ENCODE measurements around the gene C19orf53. TPM values are rescaled to one million over a fixed set of nuclear protein-coding genes. Genes with fewer than 3 reads are reported as not detected.

The C19orf53 gene
- total and polyA plus RNA-seq, 9 of the 15 experiments (the other 6 are each of a cell fraction or from before 2014, with no cell fraction given): 98.5 to 441 (median 164) TPM

GRCh38 chr19:13731147-13731964 lies 42.9 kb upstream of the C19orf53 start (continued):
- TF ChIP-seq CBX1 (IDR thresholded peaks at IDR 0.05; ENCODE audit: low read depth): no peak
- no peak for TF ChIP-seq BRF1 (IDR thresholded peaks at IDR 0.05; ENCODE audit: borderline replicate concordance, extremely low read depth, insufficient read length)
- no peak for TF ChIP-seq ETV1 (tag; conservative IDR thresholded peaks at IDR 0.05; ENCODE audit: low read depth)
- peak in 1 of 2 experiments; percentile 93; a peak in 2 of 4 replicates for TF ChIP-seq CSDE1 (IDR thresholded peaks at IDR 0.05)
- TF ChIP-seq ZNF407 (IDR thresholded peaks at IDR 0.05; ENCODE audit: low read depth): no peak
- TF ChIP-seq MAFK (IDR thresholded peaks at IDR 0.05; ENCODE audit: low read length): no peak
- peak; percentile 15; the same call in 1 of the 2 replicates for TF ChIP-seq RB1 (IDR thresholded peaks at IDR 0.05; ENCODE audit: low read depth)
- TF ChIP-seq KAT2B (IDR thresholded peaks at IDR 0.05; ENCODE audit: low read depth, low read length): no peak
- TF ChIP-seq GATAD2B (IDR thresholded peaks at IDR 0.05; ENCODE audit: borderline replicate concordance): peak; percentile 61; the same call in 1 of the 2 replicates
- no peak for TF ChIP-seq CBFA2T2 (conservative IDR thresholded peaks at IDR 0.05)
- peak; percentile 41 for TF ChIP-seq TBP (optimal IDR thresholded peaks at IDR 0.05; ENCODE audit: low read depth, low read length)
- TF ChIP-seq ARID2 (IDR thresholded peaks at IDR 0.05): no peak
- TF ChIP-seq ZC3H8 (IDR thresholded peaks at IDR 0.05): no peak
- no peak for TF ChIP-seq XRCC5 (IDR thresholded peaks at IDR 0.05; ENCODE audit: low read depth, low read length)
- TF ChIP-seq SMARCE1 (IDR thresholded peaks at IDR 0.05): peak; percentile 99
- TF ChIP-seq NR4A1 (CRISPR knock-in tag; IDR thresholded peaks at IDR 0.05): no peak
- 0 out of 2 replicates have a peak, but pooled peaks have one; percentile 28 for TF ChIP-seq NR4A1 (tag; IDR thresholded peaks at IDR 0.05)
- TF ChIP-seq ZNF324 (CRISPR knock-in tag; IDR thresholded peaks at IDR 0.05): no peak
- no peak for TF ChIP-seq SRSF7 (optimal IDR thresholded peaks at IDR 0.05; ENCODE audit: low read depth, low read length)
- TF ChIP-seq SRSF3 (IDR thresholded peaks at IDR 0.05; ENCODE audit: insufficient read depth, low read length): no peak
- TF ChIP-seq, protein P1, sequence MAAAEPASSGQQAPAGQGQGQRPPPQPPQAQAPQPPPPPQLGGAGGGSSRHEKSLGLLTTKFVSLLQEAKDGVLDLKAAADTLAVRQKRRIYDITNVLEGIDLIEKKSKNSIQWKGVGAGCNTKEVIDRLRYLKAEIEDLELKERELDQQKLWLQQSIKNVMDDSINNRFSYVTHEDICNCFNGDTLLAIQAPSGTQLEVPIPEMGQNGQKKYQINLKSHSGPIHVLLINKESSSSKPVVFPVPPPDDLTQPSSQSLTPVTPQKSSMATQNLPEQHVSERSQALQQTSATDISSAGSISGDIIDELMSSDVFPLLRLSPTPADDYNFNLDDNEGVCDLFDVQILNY (CRISPR knock-in tag; IDR thresholded peaks at IDR 0.05): no peak

Data from K562 (cell line).